NOMO-1 (cell line): ENCODE measurements around the gene FBXO22.
"Not testable (repeated sequence)": the region's sequence is repeated elsewhere in the genome, so short reads cannot be mapped to it uniquely, and the experiment has no call there.

ENCODE experiments used
- DNase-seq, 2 experiments: peaks; one replicate each; lab custom pipeline; 2025; ENCODE audit not compliant: unreplicated experiment in 2 of 2; lab: John Stamatoyannopoulos, UW

The FBXO22 gene

DNA sequence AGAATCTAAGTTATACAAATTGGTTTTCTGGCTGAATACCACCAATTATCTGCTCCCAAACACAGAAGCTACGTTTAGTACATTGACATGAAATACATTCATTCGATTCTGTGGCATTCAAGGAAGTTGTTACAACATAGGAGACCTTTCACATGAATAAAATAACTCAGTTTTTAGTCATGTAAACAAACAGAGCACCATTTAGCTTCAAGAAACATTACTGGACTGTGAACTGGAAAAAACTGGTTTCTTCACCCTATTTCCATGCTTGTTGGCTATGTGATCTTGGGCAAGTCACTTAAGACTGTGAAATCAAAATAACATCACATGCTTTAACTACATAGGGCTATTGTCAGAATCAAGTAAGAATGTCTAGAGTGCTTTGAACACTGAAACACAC, 62.4 kb downstream of the FBXO22 start:
- no peak for DNase-seq

DNA sequence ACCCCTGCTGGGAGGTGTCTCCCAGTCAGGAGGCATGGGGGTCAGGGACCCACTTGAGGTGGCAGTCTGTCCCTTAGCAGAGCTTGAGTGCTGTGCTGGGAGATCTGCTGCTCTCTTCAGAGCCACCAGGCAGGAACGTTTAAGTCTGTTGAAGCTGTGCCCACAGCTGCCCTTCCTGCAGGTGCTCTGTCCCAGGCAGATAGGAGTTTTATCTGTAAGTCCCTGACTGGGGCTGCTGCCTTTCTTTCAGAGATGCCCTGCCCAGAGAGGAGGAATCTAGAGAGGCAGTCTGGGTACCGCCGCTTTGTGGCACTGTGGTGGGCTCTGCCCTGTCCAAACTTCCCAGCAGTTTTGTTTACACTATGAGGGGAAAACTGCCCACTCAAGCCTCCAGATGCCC, 73.1 kb downstream of the FBXO22 start:
- DNase-seq = not testable (repeated sequence)

DNA sequence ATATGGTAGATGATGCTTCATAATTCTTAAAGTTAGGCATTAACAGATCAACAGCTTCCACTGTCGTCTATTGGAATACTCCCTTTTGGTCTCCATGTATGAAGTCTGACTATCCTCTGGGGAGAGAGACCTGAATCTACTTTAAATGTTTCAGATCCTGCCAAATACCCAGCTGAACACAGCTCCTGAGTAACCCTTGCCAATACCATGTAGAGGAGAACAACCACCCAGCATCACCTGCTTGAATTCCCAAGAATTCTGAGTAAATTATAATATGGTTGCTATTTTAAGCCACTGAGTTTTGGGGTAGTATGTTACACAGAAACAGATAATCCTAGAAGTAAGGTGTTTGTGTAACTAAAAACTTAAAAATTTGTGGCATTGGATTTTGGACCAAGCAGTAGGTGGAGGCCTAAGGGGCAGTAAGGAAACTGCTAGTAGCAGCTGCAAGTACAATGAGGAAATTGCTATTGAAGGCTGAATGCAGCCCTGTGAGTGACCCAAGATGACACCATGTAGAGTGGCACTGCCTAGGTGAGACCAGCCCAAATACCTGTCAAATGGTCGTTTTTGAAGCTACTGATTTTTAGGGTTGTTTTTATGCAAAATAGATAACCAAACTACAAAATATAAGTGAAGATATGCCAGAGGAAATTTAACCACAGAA, 77.6 kb downstream of the FBXO22 start:
- no peak for DNase-seq

- no peak for DNase-seq
Measured at GRCh38 chr15:75982468-75982867, 78.8 kb downstream of the FBXO22 start.

GRCh38 chr15:75984706-75985105, 81.0 kb downstream of the FBXO22 start:
- DNase-seq = not testable (repeated sequence)

GRCh38 chr15:75985971-75986370, 82.3 kb downstream of the FBXO22 start:
- DNase-seq = no peak

DNA sequence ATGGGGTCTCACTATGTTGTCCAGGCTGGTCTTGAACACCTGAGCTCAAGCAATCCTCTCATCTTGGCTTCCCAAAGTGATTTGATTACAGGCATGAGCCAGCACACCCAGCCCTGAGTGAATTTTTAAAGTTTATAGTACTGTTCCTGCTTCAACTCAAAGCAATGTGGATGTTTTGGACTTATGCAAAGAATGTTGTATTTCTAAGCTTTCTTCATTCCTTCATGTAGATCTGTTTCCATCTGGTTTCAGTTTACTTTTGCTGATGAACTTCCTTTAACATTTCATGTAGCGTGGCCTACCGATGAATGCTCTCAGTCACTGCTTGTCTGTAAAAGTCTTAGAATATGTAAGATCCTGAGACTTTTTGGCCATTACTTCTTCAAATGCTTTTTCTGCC, 85.4 kb downstream of the FBXO22 start:
- no peak for DNase-seq

- no peak for DNase-seq
Measured at GRCh38 chr15:75989875-75990274, 86.2 kb downstream of the FBXO22 start.
